Uterus (tissue), 4 donors: ENCODE results near the gene PTPRN2. TPM values are rescaled to one million over a fixed set of nuclear protein-coding genes. Genes with fewer than 3 reads are reported as not detected.

Experiments used
- DNase-seq, 2 donors: peaks; one replicate each; pipeline ENCODE4 v3.0.0-alpha.2; 2019 to 2020
- H3K27ac ChIP-seq, 2 donors: fragments of 200-600 bp; sonication (generic); 1 replicate in 1 of 2; 2 replicates in 1 of 2; pipeline ENCODE4 v1.5.1; 2016 to 2018
- H3K27me3 ChIP-seq, 2 donors: fragments of 200-600 bp; sonication (generic); one replicate each; pipeline ENCODE4 v1.5.1; 2018 to 2019; ENCODE audit warnings: control low read depth in 1 of 2
- H3K36me3 ChIP-seq, 2 donors: fragments of 200-600 bp; sonication (generic); one replicate each; pipeline ENCODE4 v1.5.1; 2019; ENCODE audit warnings: control low read depth in 1 of 2
- H3K4me1 ChIP-seq, 2 donors: fragments of 200-600 bp; sonication (generic); one replicate each; pipeline ENCODE4 v1.5.1; 2018 to 2019; ENCODE audit warnings: control low read depth in 1 of 2
- H3K4me3 ChIP-seq, 2 donors: fragments of 200-600 bp; sonication (generic); 1 replicate in 1 of 2; 2 replicates in 1 of 2; pipeline ENCODE4 v1.5.1; 2018 to 2019; ENCODE audit warnings: mild to moderate bottlenecking in 1 of 2
- H3K9me3 ChIP-seq, 2 donors: fragments of 200-600 bp; sonication (generic); one replicate each; pipeline ENCODE4 v1.5.1; 2019; ENCODE audit warnings: control low read depth in 1 of 2
- POLR2A ChIP-seq, 2 donors: fragments of 450-650 bp; IDR thresholded peaks; one replicate each; pipeline ENCODE4 v1.6.1; 2016; ENCODE audit warnings: antibody characterized with exemption in 2 of 2, mild to moderate bottlenecking in 1 of 2, moderate library complexity in 1 of 2
- intact Hi-C: fragments of 100-400 bp; cut with DNase I; formaldehyde crosslinking; loops from one replicate; pipeline ENCODE4 v1.15.1; 2023; ENCODE audit warnings: low total_unique reads
- total RNA-seq, 4 donors: library from RNA; depleted of rRNA in 3 of 4; stranded (reverse); fragments of >200 nt in 3 of 4; gene quantifications; one replicate each; pipeline versions ENCODE4 v1.1.0 to v1.2.4, GENCODE V29; 2014 to 2023
- TF ChIP-seq, protein P1 (sequence below), 4 experiments: fragments of 200-600 bp in 2 of 4; fragments of 450-650 bp in 2 of 4; sonication (generic) in 2 of 4; IDR thresholded peaks; one replicate each; pipeline ENCODE4 v1.5.1; 2016 to 2019; ENCODE audit warnings: antibody characterized with exemption in 4 of 4, mild to moderate bottlenecking in 2 of 4, moderate library complexity in 1 of 4
- donor health status: DM: yes; HTN: yes; CAD: no.

PTPRN2 gene
- total RNA-seq, 4 donors from 2014 or later, result 1.2 to 5.2 (median 2.3) TPM

DNA sequence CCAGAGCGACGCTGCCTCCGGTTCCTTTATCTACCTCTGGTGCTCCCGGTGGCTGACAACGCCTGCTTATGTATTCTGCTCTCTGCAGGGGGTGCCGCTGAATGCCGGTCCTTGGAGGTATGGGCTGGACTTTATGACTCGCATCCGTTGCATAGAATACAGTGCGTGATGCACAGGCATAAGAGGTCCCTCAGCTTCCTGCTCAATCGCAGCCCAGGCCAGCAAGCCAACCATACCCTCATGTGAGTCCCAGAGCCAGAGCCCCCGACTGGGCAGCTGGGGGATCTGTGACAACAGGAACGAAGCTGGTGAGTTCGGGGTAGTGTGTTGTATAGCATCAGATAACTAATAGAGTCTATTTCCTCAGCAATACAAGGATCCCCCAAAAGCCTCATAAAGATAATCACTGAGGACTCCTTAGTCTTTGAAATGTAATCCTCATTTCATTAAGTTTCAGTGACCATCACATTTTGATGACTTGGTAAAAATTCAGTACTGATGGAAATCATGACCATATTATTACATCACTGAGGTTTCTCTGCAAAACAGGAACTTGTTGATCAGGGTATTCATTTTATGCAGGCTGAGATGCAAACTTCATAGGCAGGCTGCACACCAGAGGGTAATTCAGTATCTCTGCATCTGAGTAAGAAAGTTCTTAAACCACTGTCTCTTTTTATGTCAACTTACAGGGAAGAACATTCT is 607.8 kb downstream of the PTPRN2 start:
- Histone ChIP-seq H3K27ac (no peak overlapping the region), H3K4me3 (no peak overlapping the region), H3K9me3 (no peaks in the 10 kb centered on the region), H3K27me3 (no peaks in the 10 kb centered on the region), H3K4me1 (no peaks in the 10 kb centered on the region), H3K36me3 (no peaks in the 10 kb centered on the region)
- TF ChIP-seq POLR2A (IDR thresholded peaks at IDR 0.05), result no peak
- TF ChIP-seq, protein P1, sequence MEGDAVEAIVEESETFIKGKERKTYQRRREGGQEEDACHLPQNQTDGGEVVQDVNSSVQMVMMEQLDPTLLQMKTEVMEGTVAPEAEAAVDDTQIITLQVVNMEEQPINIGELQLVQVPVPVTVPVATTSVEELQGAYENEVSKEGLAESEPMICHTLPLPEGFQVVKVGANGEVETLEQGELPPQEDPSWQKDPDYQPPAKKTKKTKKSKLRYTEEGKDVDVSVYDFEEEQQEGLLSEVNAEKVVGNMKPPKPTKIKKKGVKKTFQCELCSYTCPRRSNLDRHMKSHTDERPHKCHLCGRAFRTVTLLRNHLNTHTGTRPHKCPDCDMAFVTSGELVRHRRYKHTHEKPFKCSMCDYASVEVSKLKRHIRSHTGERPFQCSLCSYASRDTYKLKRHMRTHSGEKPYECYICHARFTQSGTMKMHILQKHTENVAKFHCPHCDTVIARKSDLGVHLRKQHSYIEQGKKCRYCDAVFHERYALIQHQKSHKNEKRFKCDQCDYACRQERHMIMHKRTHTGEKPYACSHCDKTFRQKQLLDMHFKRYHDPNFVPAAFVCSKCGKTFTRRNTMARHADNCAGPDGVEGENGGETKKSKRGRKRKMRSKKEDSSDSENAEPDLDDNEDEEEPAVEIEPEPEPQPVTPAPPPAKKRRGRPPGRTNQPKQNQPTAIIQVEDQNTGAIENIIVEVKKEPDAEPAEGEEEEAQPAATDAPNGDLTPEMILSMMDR (IDR thresholded peaks at IDR 0.05), result no peak
- no peak for DNase-seq
- intact Hi-C loops, result no loop called here

DNA sequence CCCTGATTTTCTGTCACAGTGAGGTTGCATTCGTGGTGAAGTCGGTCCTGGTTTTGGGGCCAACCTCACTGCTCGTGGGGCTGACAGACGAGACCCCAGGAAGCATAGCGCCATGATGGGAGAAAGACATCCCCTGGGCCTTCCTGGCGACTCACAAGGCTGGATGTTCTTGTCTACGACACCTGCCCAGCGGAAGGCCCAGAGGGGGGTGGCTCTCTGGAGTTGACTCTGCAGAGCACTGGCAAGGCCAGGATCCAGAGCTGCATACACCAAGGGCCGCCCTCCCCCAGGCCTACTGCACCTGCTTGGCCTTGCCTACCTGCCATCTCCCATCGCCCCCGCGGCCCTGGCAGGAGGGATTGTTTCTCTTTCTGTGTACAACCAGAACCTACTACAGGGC is 608.9 kb downstream of the PTPRN2 start:
- DNase-seq, result no peak

DNA sequence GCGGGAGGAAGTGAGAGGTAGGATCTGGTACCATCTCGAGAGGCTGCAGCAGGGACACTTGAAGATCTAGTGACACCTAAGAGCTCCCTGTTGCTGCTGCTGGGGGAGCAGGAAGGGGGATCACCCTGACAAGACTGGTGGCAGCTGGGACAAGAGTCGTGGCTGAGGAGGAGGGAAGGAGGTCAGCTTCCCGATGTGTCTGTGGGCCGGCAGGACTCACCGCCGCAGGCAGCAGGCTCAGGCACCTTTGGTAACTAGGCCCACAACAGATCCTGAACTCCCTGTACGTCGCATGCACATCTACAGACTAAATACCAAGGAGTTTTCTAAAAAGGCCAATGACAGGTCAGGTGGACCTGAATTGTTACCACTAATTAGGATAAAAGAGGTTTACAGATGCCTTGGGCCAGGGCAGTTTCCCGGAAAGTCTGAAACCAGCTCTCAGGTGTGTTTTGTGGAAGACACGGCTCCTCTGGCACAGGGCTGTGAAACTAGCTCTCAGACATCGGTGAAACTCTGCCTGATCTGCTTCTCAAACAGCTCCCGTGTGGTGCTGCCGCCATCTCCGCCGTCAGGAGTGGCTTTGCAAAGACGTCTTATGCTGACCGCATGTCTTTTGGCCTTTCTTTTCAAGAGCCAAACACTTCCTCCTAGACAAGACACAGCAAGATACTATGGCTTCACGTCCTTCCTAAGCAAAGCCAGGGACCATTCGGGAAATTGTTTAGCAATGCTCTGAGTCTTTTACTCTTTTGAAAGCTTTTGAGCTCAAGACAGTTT is 609.7 kb downstream of the PTPRN2 start:
- no peaks in the 10 kb centered on the region for H3K4me1 ChIP-seq
- TF ChIP-seq, protein P1 (IDR thresholded peaks at IDR 0.05), result no peak
- TF ChIP-seq POLR2A (IDR thresholded peaks at IDR 0.05), result no peak
- H3K27me3 ChIP-seq, result no peaks in the 10 kb centered on the region
- H3K36me3 ChIP-seq, result no peaks in the 10 kb centered on the region
- no peaks in the 10 kb centered on the region for H3K9me3 ChIP-seq
- H3K27ac ChIP-seq, result no peak overlapping the region
- no peak for DNase-seq
- no peak overlapping the region for H3K4me3 ChIP-seq
- intact Hi-C loops, result no loop called here

More for the DNA sequence above, 608.9 kb downstream of the PTPRN2 start:
- Histone ChIP-seq H3K27me3 (no peaks in the 10 kb centered on the region), H3K36me3 (no peaks in the 10 kb centered on the region), H3K27ac (no peak overlapping the region), H3K4me1 (no peaks in the 10 kb centered on the region), H3K9me3 (no peaks in the 10 kb centered on the region), H3K4me3 (no peak overlapping the region)
- TF ChIP-seq, protein P1 (IDR thresholded peaks at IDR 0.05), result no peak
- TF ChIP-seq POLR2A (IDR thresholded peaks at IDR 0.05), result no peak
- intact Hi-C loops, result no loop called here

DNA sequence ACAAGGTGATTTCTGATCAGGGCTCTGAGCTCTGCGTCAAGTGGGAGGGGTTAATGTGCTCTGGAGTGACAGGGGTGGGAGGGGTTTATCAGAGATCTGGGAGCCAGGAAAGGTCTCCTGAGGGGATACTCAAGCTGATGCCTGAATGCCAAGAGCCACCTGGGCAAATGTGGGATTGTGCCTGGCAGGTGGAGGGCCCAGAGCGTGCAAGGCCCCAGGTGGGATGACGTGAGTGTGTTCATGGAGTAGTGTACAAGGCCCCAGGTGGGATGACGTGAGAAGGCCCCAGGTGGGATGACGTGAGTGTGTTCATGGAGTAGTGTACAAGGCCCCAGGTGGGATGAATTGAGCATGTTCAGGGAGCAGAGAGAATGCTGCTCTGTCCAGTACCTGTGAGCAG is 610.3 kb downstream of the PTPRN2 start:
- Histone ChIP-seq H3K9me3 (no peaks in the 10 kb centered on the region), H3K4me1 (no peaks in the 10 kb centered on the region), H3K36me3 (no peaks in the 10 kb centered on the region), H3K27me3 (no peaks in the 10 kb centered on the region), H3K27ac (no peak overlapping the region), H3K4me3 (no peak overlapping the region)
- TF ChIP-seq POLR2A (IDR thresholded peaks at IDR 0.05), result no peak
- TF ChIP-seq, protein P1 (IDR thresholded peaks at IDR 0.05), result no peak
- no peak for DNase-seq
- intact Hi-C loops, result no loop called here

DNA sequence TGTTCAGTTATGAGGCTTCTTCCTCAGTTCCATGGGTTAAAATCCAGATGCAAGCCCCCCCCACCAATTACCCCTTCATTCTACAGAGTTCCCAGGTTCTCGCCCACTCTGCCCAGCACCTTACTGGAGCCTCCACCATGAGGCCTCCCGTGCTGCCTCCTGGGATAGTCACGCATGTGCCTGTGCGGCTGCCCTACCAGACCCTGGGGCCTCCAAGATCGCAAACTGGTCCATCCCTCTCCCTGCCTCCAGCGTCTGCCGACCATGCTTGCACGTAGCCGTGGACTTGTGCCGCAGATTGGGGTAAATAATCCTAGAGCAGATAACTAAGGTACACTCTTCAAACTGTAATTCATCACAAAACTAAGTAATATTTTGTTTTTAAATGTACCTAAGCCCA is 611.2 kb downstream of the PTPRN2 start:
- H3K4me1 ChIP-seq, result no peaks in the 10 kb centered on the region
- intact Hi-C loops, result no loop called here
- no peak for TF ChIP-seq POLR2A (IDR thresholded peaks at IDR 0.05)
- TF ChIP-seq, protein P1 (IDR thresholded peaks at IDR 0.05), result no peak
- no peak for DNase-seq
- H3K36me3 ChIP-seq, result no peaks in the 10 kb centered on the region
- no peaks in the 10 kb centered on the region for H3K27me3 ChIP-seq
- H3K4me3 ChIP-seq, result no peak overlapping the region
- H3K27ac ChIP-seq, result no peak overlapping the region
- H3K9me3 ChIP-seq, result no peaks in the 10 kb centered on the region
